ENCODE data around the gene SRGAP2.
"Not testable (repeated sequence)": the region's sequence is repeated elsewhere in the genome, so short reads cannot be mapped to it uniquely, and the experiment has no call there.

DNA sequence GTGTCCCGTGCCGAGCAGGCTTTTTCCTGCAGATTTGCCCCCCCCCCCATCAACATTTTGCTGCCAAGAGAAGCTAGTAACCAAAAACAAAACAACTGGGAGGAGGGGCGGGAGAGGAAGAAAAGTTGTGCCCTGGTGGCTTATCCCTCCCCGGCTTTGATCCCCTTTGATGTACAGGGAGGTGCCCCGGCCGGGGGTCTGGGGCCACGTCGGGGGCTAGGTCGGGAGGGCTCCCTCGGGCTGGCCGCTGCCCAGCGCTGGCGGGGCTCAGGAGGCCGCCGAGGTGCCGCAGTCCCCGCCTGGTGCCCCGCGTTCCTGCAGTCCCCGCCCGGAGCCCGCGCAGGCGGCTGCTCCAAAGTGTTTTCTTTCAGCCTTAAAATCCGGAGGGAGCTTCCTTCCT lies 1.5 kb downstream of the SRGAP2 start:
- TF ChIP-seq, protein P1, sequence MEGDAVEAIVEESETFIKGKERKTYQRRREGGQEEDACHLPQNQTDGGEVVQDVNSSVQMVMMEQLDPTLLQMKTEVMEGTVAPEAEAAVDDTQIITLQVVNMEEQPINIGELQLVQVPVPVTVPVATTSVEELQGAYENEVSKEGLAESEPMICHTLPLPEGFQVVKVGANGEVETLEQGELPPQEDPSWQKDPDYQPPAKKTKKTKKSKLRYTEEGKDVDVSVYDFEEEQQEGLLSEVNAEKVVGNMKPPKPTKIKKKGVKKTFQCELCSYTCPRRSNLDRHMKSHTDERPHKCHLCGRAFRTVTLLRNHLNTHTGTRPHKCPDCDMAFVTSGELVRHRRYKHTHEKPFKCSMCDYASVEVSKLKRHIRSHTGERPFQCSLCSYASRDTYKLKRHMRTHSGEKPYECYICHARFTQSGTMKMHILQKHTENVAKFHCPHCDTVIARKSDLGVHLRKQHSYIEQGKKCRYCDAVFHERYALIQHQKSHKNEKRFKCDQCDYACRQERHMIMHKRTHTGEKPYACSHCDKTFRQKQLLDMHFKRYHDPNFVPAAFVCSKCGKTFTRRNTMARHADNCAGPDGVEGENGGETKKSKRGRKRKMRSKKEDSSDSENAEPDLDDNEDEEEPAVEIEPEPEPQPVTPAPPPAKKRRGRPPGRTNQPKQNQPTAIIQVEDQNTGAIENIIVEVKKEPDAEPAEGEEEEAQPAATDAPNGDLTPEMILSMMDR (IDR thresholded peaks at IDR 0.05), result not testable (repeated sequence)
- not testable (repeated sequence) for TF ChIP-seq POLR2A (IDR thresholded peaks at IDR 0.05)
